Lower leg skin (tissue), 4 donors: ENCODE results near the gene GIMAP8. TPM values are rescaled to one million over a fixed set of nuclear protein-coding genes. Genes with fewer than 3 reads are reported as not detected.
A peak's percentile ranks its signal among the peaks of the same experiment; 100 is the strongest.

ENCODE experiments used
- DNase-seq, 2 donors: peaks; one replicate each; pipeline ENCODE4 v3.0.0-alpha.2; 2019; ENCODE audit warnings: low spot score in 2 of 2
- H3K4me3 ChIP-seq: fragments of 200-600 bp; sonication (generic); 2 replicates; pipeline ENCODE4 v1.5.1; 2017; ENCODE audit warnings: mild to moderate bottlenecking, low read depth; ENCODE audit not compliant: poor library complexity, severe bottlenecking
- CTCF ChIP-seq, 3 donors: fragments of 450-650 bp; IDR thresholded peaks; one replicate each; pipeline ENCODE4 v1.5.1; 2016; ENCODE audit warnings: antibody characterized with exemption in 3 of 3, mild to moderate bottlenecking in 3 of 3, moderate library complexity in 2 of 3
- POLR2A ChIP-seq, 2 donors: fragments of 450-650 bp; IDR thresholded peaks; one replicate each; pipeline ENCODE4 v1.6.1; 2016 to 2017; ENCODE audit warnings: antibody characterized with exemption in 2 of 2, mild to moderate bottlenecking in 1 of 2, moderate library complexity in 1 of 2
- WGBS, 2 donors: methylation state at CpG; one replicate each; pipeline ENCODE4 v1.1.5; 2018; 5-methylcytosine and 5-hydroxymethylcytosine counted together
- intact Hi-C: fragments of 100-400 bp; cut with DNase I; formaldehyde crosslinking; loops from one replicate; pipeline ENCODE4 v1.15.0; 2023; ENCODE audit warnings: low total_unique reads
- total RNA-seq, 4 donors: library from RNA; depleted of rRNA; stranded (reverse); fragments of >200 nt; gene quantifications; one replicate each; pipeline ENCODE4 v1.1.0, GENCODE V29; 2016

GIMAP8 gene
- total RNA-seq, 4 donors from 2014 or later: 2.3 to 10.7 (median 3.4) TPM

- intact Hi-C loops: no loop called here
- no peak for DNase-seq
- 73 to 83% methylated on average over 2 of the region's 2 CpGs for WGBS, 2 donors
- no peak overlapping the region for H3K4me3 ChIP-seq
- TF ChIP-seq CTCF (IDR thresholded peaks at IDR 0.05) (no peak), POLR2A (IDR thresholded peaks at IDR 0.05) (no peak)
Observed at GRCh38 chr7:150511048-150511447, 60.6 kb downstream of the GIMAP8 start.

GRCh38 chr7:150513758-150514157, 63.3 kb downstream of the GIMAP8 start:
- TF ChIP-seq POLR2A (IDR thresholded peaks at IDR 0.05) (no peak), CTCF (IDR thresholded peaks at IDR 0.05) (no peak)
- 95 to 97% methylated on average over 17 of the region's 17 CpGs for WGBS, 2 donors
- no peak for DNase-seq
- intact Hi-C loops: no loop called here
- no peak overlapping the region for H3K4me3 ChIP-seq

- intact Hi-C loops: no loop called here
- no peak for TF ChIP-seq CTCF (IDR thresholded peaks at IDR 0.05)
- peak in 1 of 2 donors; percentile 21 for TF ChIP-seq POLR2A (IDR thresholded peaks at IDR 0.05)
- no peak for DNase-seq
- H3K4me3 ChIP-seq: peak within 1 kb of the TSS; percentile 29
- 37 to 38% methylated on average over 3 of the region's 3 CpGs for WGBS, 2 donors
Observed at GRCh38 chr7:150514748-150515222, 64.4 kb downstream of the GIMAP8 start, which contains the start of gene GIMAP7. Gene GIMAP7 (plus strand): TSS chr7:150514872. CDS start chr7:150519975, 5,103 bp downstream.

GRCh38 chr7:150515248-150516147, 65.1 kb downstream of the GIMAP8 start:
- no peak for DNase-seq
- 68% methylated on average over 11 of the region's 11 CpGs for WGBS, 2 donors
- TF ChIP-seq POLR2A (IDR thresholded peaks at IDR 0.05): no peak
- TF ChIP-seq CTCF (IDR thresholded peaks at IDR 0.05): no peak
- peak overlapping the region; percentile 29 for H3K4me3 ChIP-seq
- intact Hi-C loops: no loop called here

- DNase-seq: no peak
- H3K4me3 ChIP-seq: no peak overlapping the region
- WGBS, 2 donors: 79 to 86% methylated on average over 1 of the region's 1 CpG
- intact Hi-C loops: no loop called here
- TF ChIP-seq POLR2A (IDR thresholded peaks at IDR 0.05) (no peak), CTCF (IDR thresholded peaks at IDR 0.05) (no peak)
Observed at GRCh38 chr7:150516956-150517745, 66.7 kb downstream of the GIMAP8 start.
